GM12878 (cell line): ENCODE measurements around the gene SPR. TPM values are rescaled to one million over a fixed set of nuclear protein-coding genes. Genes with fewer than 3 reads are reported as not detected.

Experiments
- ATAC-seq: fragments of 200-7000 bp; cut with Tn5 transposase; 3 replicates; pipeline ENCODE4 v1.9.1; 2020; ENCODE audit warnings: mild to moderate bottlenecking, moderate library complexity
- BruUV-seq: library from RNA; stranded (reverse); fragments of 400-500 nt; replicated peaks from 2 replicates; lab custom pipeline; 2021; lab: Mats Ljungman, UMichigan
- CTCF ChIA-PET: fragments of 300-600 bp; sonication (Branson Sonifier 250); formaldehyde crosslinking; extraction: SDS; loops from one replicate; lab custom pipeline; 2021; ENCODE audit warnings: inconsistent platforms; lab: Yijun Ruan, JAX
- POLR2A ChIA-PET: fragments of 350-600 bp; formaldehyde crosslinking; extraction: SDS; loops from one replicate; lab custom pipeline; 2021; ENCODE audit warnings: inconsistent platforms; lab: Charles Lee
- RAD21 ChIA-PET: fragments of 300-600 bp; sonication (Branson Sonifier 250); formaldehyde crosslinking; loops from one replicate; lab custom pipeline; 2023; ENCODE audit warnings: antibody characterized with exemption; ENCODE audit not compliant: unreplicated experiment; lab: Charles Lee
- SMC1A ChIA-PET: fragments of 300-600 bp; sonication (Branson Sonifier 250); formaldehyde crosslinking; loops from one replicate; lab custom pipeline; 2023; ENCODE audit not compliant: unreplicated experiment, uncharacterized antibody; lab: Charles Lee
- DNase-seq: peaks from one replicate; pipeline ENCODE4 v3.0.0-alpha.2; 2011; ENCODE audit warnings: low read depth, low spot score
- FAIRE-seq: peaks from 3 replicates; lab custom pipeline; 2011; peaks lifted over from hg19 to GRCh38; lab: Jason Lieb, UNC
- H2AFZ ChIP-seq: 2 replicates; pipeline ENCODE4 v1.6.0; 2011; ENCODE audit warnings: low read depth, low read length, control low read depth; ENCODE audit not compliant: control insufficient read depth
- H3K27ac ChIP-seq: 2 replicates; pipeline ENCODE4 v1.5.1; 2011; ENCODE audit warnings: control low read depth; ENCODE audit not compliant: control insufficient read depth, insufficient read depth
- H3K27me3 ChIP-seq, 2 experiments: replicated peaks in 1 of 2; 2 replicates each; pipeline versions ENCODE4 v1.6.0 to v1.6.1; 2011; ENCODE audit warnings: low read length in 1 of 2; ENCODE audit not compliant: control insufficient read depth in 2 of 2, insufficient read depth in 2 of 2
- H3K36me3 ChIP-seq, 2 experiments: 2 replicates each; pipeline ENCODE4 v1.5.1; 2011; ENCODE audit warnings: low read length in 1 of 2; ENCODE audit not compliant: control insufficient read depth in 2 of 2, insufficient read depth in 2 of 2
- H3K4me1 ChIP-seq: 2 replicates; pipeline ENCODE4 v1.6.1; 2011; ENCODE audit warnings: mild to moderate bottlenecking, low read length, moderate library complexity, mixed read lengths; ENCODE audit not compliant: control insufficient read depth, insufficient read depth
- H3K4me2 ChIP-seq: 2 replicates; pipeline ENCODE4 v1.6.0; 2011; ENCODE audit warnings: control low read depth; ENCODE audit not compliant: control insufficient read depth, insufficient read depth
- H3K4me3 ChIP-seq: fragments of 200-600 bp; sonication (generic); 2 replicates; pipeline ENCODE4 v1.5.1; 2016
- H3K79me2 ChIP-seq: 2 replicates; pipeline ENCODE4 v1.6.0; 2011; ENCODE audit warnings: low read length; ENCODE audit not compliant: control insufficient read depth, insufficient read depth
- H3K9ac ChIP-seq: 2 replicates; pipeline ENCODE4 v1.8.0; 2011; ENCODE audit warnings: low read length, control low read depth, mixed read lengths; ENCODE audit not compliant: control insufficient read depth, insufficient read depth
- H3K9me3 ChIP-seq: replicated peaks from 3 replicates; pipeline ENCODE4 v1.5.1; 2011; ENCODE audit warnings: mild to moderate bottlenecking, low read length; ENCODE audit not compliant: control insufficient read depth, insufficient read depth
- H4K20me1 ChIP-seq: 2 replicates; pipeline ENCODE4 v1.6.0; 2011; ENCODE audit not compliant: control insufficient read depth, insufficient read depth
- RCOR1 ChIP-seq: conservative IDR thresholded peaks from 2 replicates; pipeline ENCODE4 v1.6.1; 2012; ENCODE audit warnings: low read depth, low read length, improper control_type of control experiment
- RELB ChIP-seq: fragments of 450-650 bp; IDR thresholded peaks from 2 replicates; pipeline ENCODE4 v1.6.1; 2017; ENCODE audit warnings: low read depth, mild to moderate bottlenecking, moderate library complexity
- TCF3 ChIP-seq: IDR thresholded peaks from 2 replicates; pipeline ENCODE4 v1.6.1; 2012; ENCODE audit warnings: low read depth, mild to moderate bottlenecking, low read length, borderline replicate concordance; ENCODE audit not compliant: insufficient read depth
- YY1 ChIP-seq: IDR thresholded peaks from 2 replicates; pipeline ENCODE4 v1.6.1; 2011; ENCODE audit warnings: low read depth, mild to moderate bottlenecking, low read length
- WGBS: methylation state at CpG from one replicate; pipeline ENCODE4 v1.1.6; 2016; ENCODE audit warnings: low lambda C conversion rate; ENCODE audit not compliant: insufficient replicate concordance, insufficient coverage; ENCODE audit errors: missing lambda C conversion rate; 5-methylcytosine and 5-hydroxymethylcytosine counted together
- in situ Hi-C: fragments of 300-500 bp; cut with MboI; formaldehyde crosslinking; loops from 9 replicates; pipeline ENCODE4 v1.14.3; 2018; ENCODE audit warnings: mixed read lengths
- intact Hi-C: fragments of 100-400 bp; cut with micrococcal nuclease; formaldehyde crosslinking; loops from one replicate; pipeline ENCODE4 v1.14.2; 2022; ENCODE audit not compliant: unreplicated experiment
- polyA plus RNA-seq, 11 experiments: library from polyadenylated mRNA; depleted of rRNA in 4 of 11; unstranded in 6 of 11; stranded (reverse) in 5 of 11; fragments of >200 nt; fragmentation: Nextera tagmentation in 4 of 11; fragmentation: Illumina TruSeq in 1 of 11; extraction: Ambion mirVana in 4 of 11; extraction: Trizol in 1 of 11; gene quantifications; 1 replicate in 1 of 11; 2 replicates in 10 of 11; pipeline versions ENCODE4 v1.2.1 to v1.2.3, GENCODE V29; 2011 to 2016; ENCODE audit warnings: inconsistent platforms in 2 of 11, missing spikeins in 2 of 11, low read depth in 1 of 11
- total RNA-seq, 4 experiments: library from RNA; depleted of rRNA in 3 of 4; stranded (reverse); fragments of >200 nt in 3 of 4; fragmentation: Illumina TruSeq in 1 of 4; extraction: Trizol in 1 of 4; gene quantifications; 2 replicates each; pipeline versions ENCODE4 v1.2.1 to v1.2.3, GENCODE V29; 2013 to 2021
- TF ChIP-seq, protein P1 (sequence below): IDR thresholded peaks from 2 replicates; pipeline ENCODE4 v1.6.1; 2012; ENCODE audit warnings: low read depth, low read length, improper control_type of control experiment

The SPR gene
- total and polyA plus RNA-seq, 10 of the 15 experiments (the other 5 are each of a cell fraction or from before 2014, with no cell fraction given), result 0.68 to 7.8 (median 2.5) TPM

DNA sequence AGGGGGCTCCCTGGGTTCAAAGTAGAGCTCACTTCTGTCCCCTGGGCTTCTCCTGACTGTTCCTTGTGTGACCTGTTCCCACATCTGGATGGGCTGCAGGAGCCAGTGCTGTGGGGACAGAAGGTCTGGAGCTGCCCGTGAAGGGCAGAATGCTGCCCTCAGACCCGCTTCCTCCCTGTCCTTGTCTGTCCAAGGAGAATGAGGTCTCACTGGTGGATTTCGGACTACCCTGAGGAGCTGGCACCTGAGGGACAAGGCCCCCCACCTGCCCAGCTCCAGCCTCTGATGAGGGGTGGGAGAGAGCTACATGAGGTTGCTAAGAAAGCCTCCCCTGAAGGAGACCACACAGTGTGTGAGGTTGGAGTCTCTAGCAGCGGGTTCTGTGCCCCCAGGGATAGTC, 45.6 kb downstream of the SPR start:
- no peak for FAIRE-seq
- Histone ChIP-seq H3K79me2 (no peaks in the 10 kb centered on the region), H3K4me1 (no peaks in the 10 kb centered on the region; the same call in 1 of the 2 replicates), H3K9me3 (no peaks in the 10 kb centered on the region), H2AFZ (no peak overlapping the region), H4K20me1 (no peaks in the 10 kb centered on the region; the same call in 1 of the 2 replicates), H3K4me2 (no peak overlapping the region), H3K27ac (no peak overlapping the region), H3K9ac (no peak overlapping the region), H3K4me3 (no peak overlapping the region), H3K36me3 (no peaks in the 10 kb centered on the region), H3K27me3 (peaks cover 0 to 5% of the 10 kb centered on the region in 2 experiments; a peak in 3 of 4 replicates)
- intact Hi-C loops (no loop called here), in situ Hi-C loops (no loop called here)
- WGBS, result 13% methylated on average over 4 of the region's 4 CpGs
- ATAC-seq, result no peak
- BruUV-seq, result no TSS peak
- ChIA-PET RAD21 (interaction anchor here (3.3 kb wide), 1 partner anchor 39 kb away, joined by 51 read pairs; no protein-coding TSS in a partner anchor), CTCF (interaction anchor here (1.0 to 8.0 kb wide), 3 partner anchors 40 to 245 kb away, joined by 3 to 117 read pairs (median 10); partner anchors contain the start of gene SPR), POLR2A (no interaction called here), SMC1A (interaction anchor here (0.6 to 4.8 kb wide), 2 partner anchors 40 to 70 kb away, joined by 4 to 39 read pairs; no protein-coding TSS in a partner anchor)
- no peak for DNase-seq
- TF ChIP-seq RCOR1, result no peak
- TF ChIP-seq YY1, result no peak
- TF ChIP-seq, protein P1, sequence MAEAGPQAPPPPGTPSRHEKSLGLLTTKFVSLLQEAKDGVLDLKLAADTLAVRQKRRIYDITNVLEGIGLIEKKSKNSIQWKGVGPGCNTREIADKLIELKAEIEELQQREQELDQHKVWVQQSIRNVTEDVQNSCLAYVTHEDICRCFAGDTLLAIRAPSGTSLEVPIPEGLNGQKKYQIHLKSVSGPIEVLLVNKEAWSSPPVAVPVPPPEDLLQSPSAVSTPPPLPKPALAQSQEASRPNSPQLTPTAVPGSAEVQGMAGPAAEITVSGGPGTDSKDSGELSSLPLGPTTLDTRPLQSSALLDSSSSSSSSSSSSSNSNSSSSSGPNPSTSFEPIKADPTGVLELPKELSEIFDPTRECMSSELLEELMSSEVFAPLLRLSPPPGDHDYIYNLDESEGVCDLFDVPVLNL, result no peak
- no peak for TF ChIP-seq TCF3
- TF ChIP-seq RELB, result no peak
